NB4 (cell line): ENCODE data around the gene AGBL4.

Source experiments
- DNase-seq: peaks from one replicate; pipeline ENCODE4 v3.0.0; 2010; ENCODE audit warnings: low read depth
- H3K4me3 ChIP-seq: one replicate; pipeline ENCODE4 v1.5.1; 2011; ENCODE audit warnings: mild to moderate bottlenecking, low read depth, low read length, moderate library complexity
- CTCF ChIP-seq: IDR thresholded peaks from one replicate; pipeline ENCODE4 v1.5.1; 2012; ENCODE audit warnings: low read depth, low read length
- MAX ChIP-seq: IDR thresholded peaks from 2 replicates; pipeline ENCODE4 v1.6.1; 2011; ENCODE audit warnings: low read depth, low read length
- MYC ChIP-seq: IDR thresholded peaks from 2 replicates; pipeline ENCODE4 v1.6.1; 2011; ENCODE audit warnings: low read depth, low read length
- POLR2A ChIP-seq: IDR thresholded peaks from 2 replicates; pipeline ENCODE4 v1.6.1; 2011; ENCODE audit warnings: mild to moderate bottlenecking; ENCODE audit not compliant: insufficient read length; ENCODE audit errors: extremely low read depth

AGBL4 gene

GRCh38 chr1:48677306-48678287 lies 1346.2 kb downstream of the AGBL4 start:
- peak; percentile 69 for DNase-seq

GRCh38 chr1:48676822-48677221 lies 1346.9 kb downstream of the AGBL4 start:
- no peak for DNase-seq
- TF ChIP-seq POLR2A, result no peak
- no peak for TF ChIP-seq MYC
- no peak for TF ChIP-seq CTCF
- no peak overlapping the region for H3K4me3 ChIP-seq

More at GRCh38 chr1:48677306-48678287, 1346.2 kb downstream of the AGBL4 start:
- H3K4me3 ChIP-seq, result no peak overlapping the region
- TF ChIP-seq POLR2A (no peak), CTCF (peak; percentile 76), MYC (no peak)

GRCh38 chr1:48676376-48676775 lies 1347.4 kb downstream of the AGBL4 start:
- H3K4me3 ChIP-seq, result no peak overlapping the region
- no peak for DNase-seq
- TF ChIP-seq MAX (no peak), POLR2A (no peak), CTCF (no peak), MYC (no peak)

GRCh38 chr1:48675251-48675650 lies 1348.5 kb downstream of the AGBL4 start:
- DNase-seq, result no peak
- H3K4me3 ChIP-seq, result no peak overlapping the region
- TF ChIP-seq CTCF, result no peak
- TF ChIP-seq MYC, result no peak
- TF ChIP-seq MAX, result no peak
- TF ChIP-seq POLR2A, result no peak

- no peak overlapping the region for H3K4me3 ChIP-seq
- peak; percentile 79 for DNase-seq
- TF ChIP-seq CTCF, result no peak
- 0 out of 2 replicates have a peak, but pooled peaks have one; percentile 13 for TF ChIP-seq MYC
- no peak for TF ChIP-seq POLR2A
- TF ChIP-seq MAX, result peak; percentile 75
Measured at GRCh38 chr1:48674641-48675040, 1349.1 kb downstream of the AGBL4 start.
